ENCODE results near the gene PIP4K2C. TPM values are rescaled to one million over a fixed set of nuclear protein-coding genes. Genes with fewer than 3 reads are reported as not detected.

Gene PIP4K2C
- total and polyA plus RNA-seq, 4 experiments from 2014 or later: 30.4 to 45.0 (median 34.2) TPM

GRCh38 chr12:57623811-57624390 lies 32.9 kb downstream of the PIP4K2C start:
- H3K27ac Mint-ChIP-seq: peak overlapping the region in 1 of 7 donors; percentile 59
- no peaks in the 10 kb centered on the region for H3K9me3 ChIP-seq (ENCODE audit: control insufficient read depth in 1 of 2, low read length in 2 of 2)
- H3K27ac ChIP-seq (ENCODE audit: low read depth, low read length): no peak overlapping the region
- H3K27me3 Mint-ChIP-seq: peaks cover 81 to 85% of the 10 kb centered on the region in 2 donors
- ChIA-PET CTCF (ENCODE audit: partially characterized antibody) (interaction anchor here (0.9 to 2.1 kb wide), 3 partner anchors 9 to 42 kb away, joined by 3 to 8 read pairs (median 4); partner anchors contain the start of gene B4GALNT1), POLR2A (ENCODE audit: partially characterized antibody) (no interaction called here)
- peaks cover 36% of the 10 kb centered on the region for H3K4me1 ChIP-seq (ENCODE audit: insufficient read depth, low read length)
- no peaks in the 10 kb centered on the region for H3K9me3 Mint-ChIP-seq
- no peaks in the 10 kb centered on the region for H3K36me3 Mint-ChIP-seq
- intact Hi-C loops (cut with micrococcal nuclease): no loop called here
- peaks cover 25 to 40% (median 31%) of the 10 kb centered on the region in 4 donors for H3K4me1 Mint-ChIP-seq
- no peak overlapping the region for H3K4me3 Mint-ChIP-seq
- H3K27me3 ChIP-seq (ENCODE audit: insufficient read depth, low read length): peaks cover 88% of the 10 kb centered on the region
- no peak overlapping the region for H3K4me3 ChIP-seq (ENCODE audit: low read length in 2 of 2)
- no peak for DNase-seq
- no peaks in the 10 kb centered on the region for H3K36me3 ChIP-seq (ENCODE audit: insufficient read depth, low read length)

GRCh38 chr12:57624441-57625220 lies 33.6 kb downstream of the PIP4K2C start:
- Histone ChIP-seq H3K27me3 (ENCODE audit: insufficient read depth, low read length) (peaks cover 81% of the 10 kb centered on the region), H3K9me3 (ENCODE audit: control insufficient read depth in 1 of 2, low read length in 2 of 2) (no peaks in the 10 kb centered on the region), H3K4me3 (ENCODE audit: low read length in 2 of 2) (no peak overlapping the region), H3K36me3 (ENCODE audit: insufficient read depth, low read length) (no peaks in the 10 kb centered on the region), H3K27ac (ENCODE audit: low read depth, low read length) (no peak overlapping the region), H3K4me1 (ENCODE audit: insufficient read depth, low read length) (peaks cover 31% of the 10 kb centered on the region)
- no peak for DNase-seq
- Mint-ChIP-seq H3K36me3 (no peaks in the 10 kb centered on the region), H3K27ac (no peak overlapping the region), H3K4me3 (no peak overlapping the region), H3K9me3 (no peaks in the 10 kb centered on the region), H3K4me1 (peaks cover 21 to 34% (median 26%) of the 10 kb centered on the region in 4 donors), H3K27me3 (peaks cover 80 to 85% of the 10 kb centered on the region in 2 donors)
- CTCF ChIA-PET (ENCODE audit: partially characterized antibody): interaction anchor here (0.9 to 2.1 kb wide), 4 partner anchors 8 to 166 kb away, joined by 3 to 8 read pairs (median 4); partner anchors contain the start of gene B4GALNT1
- POLR2A ChIA-PET (ENCODE audit: partially characterized antibody): no interaction called here
- intact Hi-C loops (cut with micrococcal nuclease): no loop called here

- Mint-ChIP-seq H3K27me3 (peaks cover 77 to 82% of the 10 kb centered on the region in 2 donors), H3K9me3 (no peaks in the 10 kb centered on the region), H3K36me3 (no peaks in the 10 kb centered on the region), H3K4me3 (no peak overlapping the region), H3K4me1 (peaks cover 16 to 32% (median 22%) of the 10 kb centered on the region in 4 donors), H3K27ac (no peak overlapping the region)
- H3K36me3 ChIP-seq (ENCODE audit: insufficient read depth, low read length): no peaks in the 10 kb centered on the region
- CTCF ChIA-PET (ENCODE audit: partially characterized antibody): interaction anchor here (1.0 to 10.7 kb wide), 3 partner anchors 8 to 167 kb away, joined by 4 to 124 read pairs (median 8); partner anchors contain the start of gene B4GALNT1
- peaks cover 73% of the 10 kb centered on the region for H3K27me3 ChIP-seq (ENCODE audit: insufficient read depth, low read length)
- intact Hi-C loops (cut with micrococcal nuclease): no loop called here
- no peaks in the 10 kb centered on the region for H3K9me3 ChIP-seq (ENCODE audit: control insufficient read depth in 1 of 2, low read length in 2 of 2)
- peaks cover 22% of the 10 kb centered on the region for H3K4me1 ChIP-seq (ENCODE audit: insufficient read depth, low read length)
- DNase-seq: no peak
- H3K27ac ChIP-seq (ENCODE audit: low read depth, low read length): no peak overlapping the region
- POLR2A ChIA-PET (ENCODE audit: partially characterized antibody): no interaction called here
- H3K4me3 ChIP-seq (ENCODE audit: low read length in 2 of 2): no peak overlapping the region
Measured at GRCh38 chr12:57625261-57626032, 34.5 kb downstream of the PIP4K2C start.

- no peak overlapping the region for H3K27ac ChIP-seq (ENCODE audit: low read depth, low read length)
- no peaks in the 10 kb centered on the region for H3K36me3 ChIP-seq (ENCODE audit: insufficient read depth, low read length)
- H3K27me3 ChIP-seq (ENCODE audit: insufficient read depth, low read length): peaks cover 72% of the 10 kb centered on the region
- peaks cover 73 to 79% of the 10 kb centered on the region in 2 donors for H3K27me3 Mint-ChIP-seq
- H3K27ac Mint-ChIP-seq: peak overlapping the region in 1 of 7 donors; percentile 25
- DNase-seq: no peak
- CTCF ChIA-PET (ENCODE audit: partially characterized antibody): interaction anchor here (1.3 to 10.7 kb wide), 2 partner anchors 44 to 168 kb away, joined by 6 to 124 read pairs; no protein-coding TSS in a partner anchor
- peaks cover 9 to 23% (median 15%) of the 10 kb centered on the region in 4 donors for H3K4me1 Mint-ChIP-seq
- H3K4me1 ChIP-seq (ENCODE audit: insufficient read depth, low read length): peaks cover 14% of the 10 kb centered on the region
- no peaks in the 10 kb centered on the region for H3K9me3 Mint-ChIP-seq
- peak overlapping the region in 1 of 8 donors; percentile 18 for H3K4me3 Mint-ChIP-seq
- H3K36me3 Mint-ChIP-seq: no peaks in the 10 kb centered on the region
- intact Hi-C loops (cut with micrococcal nuclease): no loop called here
- POLR2A ChIA-PET (ENCODE audit: partially characterized antibody): no interaction called here
- no peaks in the 10 kb centered on the region for H3K9me3 ChIP-seq (ENCODE audit: control insufficient read depth in 1 of 2, low read length in 2 of 2)
- no peak overlapping the region for H3K4me3 ChIP-seq (ENCODE audit: low read length in 2 of 2)
Measured at GRCh38 chr12:57626111-57626920, 35.3 kb downstream of the PIP4K2C start.

GRCh38 chr12:57626921-57627445 lies 36.0 kb downstream of the PIP4K2C start:
- H3K9me3 Mint-ChIP-seq: no peaks in the 10 kb centered on the region
- no peak overlapping the region for H3K27ac ChIP-seq (ENCODE audit: low read depth, low read length)
- ChIA-PET CTCF (ENCODE audit: partially characterized antibody) (interaction anchor here (0.6 to 10.7 kb wide), 6 partner anchors 11 to 168 kb away, joined by 3 to 124 read pairs (median 4); partner anchors contain the start of gene OS9), POLR2A (ENCODE audit: partially characterized antibody) (interaction anchor here (0.7 to 1.0 kb wide), 2 partner anchors 11 to 114 kb away, joined by 3 read pairs; no protein-coding TSS in a partner anchor)
- H3K4me3 Mint-ChIP-seq: peak overlapping the region in 6 of 8 donors; percentile 19 to 78 (median 57)
- no peaks in the 10 kb centered on the region for H3K9me3 ChIP-seq (ENCODE audit: control insufficient read depth in 1 of 2, low read length in 2 of 2)
- H3K4me1 Mint-ChIP-seq: peaks cover 6 to 20% (median 11%) of the 10 kb centered on the region in 4 donors
- H3K27me3 ChIP-seq (ENCODE audit: insufficient read depth, low read length): peaks cover 71% of the 10 kb centered on the region
- intact Hi-C loops (cut with micrococcal nuclease): no loop called here
- H3K36me3 ChIP-seq (ENCODE audit: insufficient read depth, low read length): no peaks in the 10 kb centered on the region
- H3K4me3 ChIP-seq (ENCODE audit: low read length in 2 of 2): no peak overlapping the region
- H3K4me1 ChIP-seq (ENCODE audit: insufficient read depth, low read length): peaks cover 11% of the 10 kb centered on the region
- H3K27me3 Mint-ChIP-seq: peaks cover 73 to 77% of the 10 kb centered on the region in 2 donors
- H3K36me3 Mint-ChIP-seq: no peaks in the 10 kb centered on the region
- DNase-seq: no peak
- H3K27ac Mint-ChIP-seq: no peak overlapping the region

GRCh38 chr12:57627501-57628279 lies 36.7 kb downstream of the PIP4K2C start:
- Mint-ChIP-seq H3K27me3 (peaks cover 71 to 73% of the 10 kb centered on the region in 2 donors), H3K36me3 (no peaks in the 10 kb centered on the region), H3K9me3 (no peaks in the 10 kb centered on the region), H3K4me1 (peaks cover 5 to 19% (median 10%) of the 10 kb centered on the region in 4 donors), H3K27ac (no peak overlapping the region), H3K4me3 (peak overlapping the region in 5 of 8 donors; percentile 13 to 60 (median 25))
- no peaks in the 10 kb centered on the region for H3K9me3 ChIP-seq (ENCODE audit: control insufficient read depth in 1 of 2, low read length in 2 of 2)
- DNase-seq: no peak
- intact Hi-C loops (cut with micrococcal nuclease): no loop called here
- peaks cover 67% of the 10 kb centered on the region for H3K27me3 ChIP-seq (ENCODE audit: insufficient read depth, low read length)
- POLR2A ChIA-PET (ENCODE audit: partially characterized antibody): interaction anchor here (0.7 to 1.0 kb wide), 2 partner anchors 11 to 113 kb away, joined by 3 read pairs; no protein-coding TSS in a partner anchor
- no peak overlapping the region for H3K27ac ChIP-seq (ENCODE audit: low read depth, low read length)
- H3K4me1 ChIP-seq (ENCODE audit: insufficient read depth, low read length): peaks cover 14% of the 10 kb centered on the region
- CTCF ChIA-PET (ENCODE audit: partially characterized antibody): interaction anchor here (0.6 to 10.7 kb wide), 8 partner anchors 8 to 169 kb away, joined by 3 to 124 read pairs (median 4); partner anchors contain the start of gene OS9
- no peaks in the 10 kb centered on the region for H3K36me3 ChIP-seq (ENCODE audit: insufficient read depth, low read length)
- H3K4me3 ChIP-seq (ENCODE audit: low read length in 2 of 2): no peak overlapping the region

All from CD4-positive, alpha-beta memory T cell (primary cell).